Gastrocnemius medialis (tissue), 4 donors: ENCODE results near the gene LEMD1.
A peak's percentile ranks its signal among the peaks of the same experiment; 100 is the strongest.

Source experiments
- CTCF ChIP-seq, 5 experiments: fragments of 450-650 bp in 3 of 5; fragments of 200-600 bp in 2 of 5; sonication (generic) in 2 of 5; IDR thresholded peaks in 4 of 5; conservative IDR thresholded peaks in 1 of 5; 1 replicate in 4 of 5; 2 replicates in 1 of 5; pipeline ENCODE4 v1.5.1; 2016 to 2019; ENCODE audit warnings: antibody characterized with exemption in 5 of 5, mild to moderate bottlenecking in 3 of 5, moderate library complexity in 3 of 5
- POLR2A ChIP-seq, 2 donors: fragments of 450-650 bp; IDR thresholded peaks; one replicate each; pipeline ENCODE4 v1.6.1; 2017; ENCODE audit warnings: antibody characterized with exemption in 2 of 2, mild to moderate bottlenecking in 2 of 2, moderate library complexity in 2 of 2

- peak; percentile 60 to 86 (median 77) for TF ChIP-seq CTCF (IDR thresholded peaks at IDR 0.05 in 4 of 5, conservative IDR thresholded peaks at IDR 0.05 in 1 of 5)
- no peak for TF ChIP-seq POLR2A (IDR thresholded peaks at IDR 0.05)
These were observed 86.2 kb downstream of the LEMD1 start for GRCh38 chr1:205335692-205336091.
